CD4-positive, alpha-beta T cell (primary cell): ENCODE measurements around the gene NUBPL. TPM values are rescaled to one million over a fixed set of nuclear protein-coding genes. Genes with fewer than 3 reads are reported as not detected.

Experiments
- ATAC-seq: fragments of 200-7000 bp; cut with Tn5 transposase; one replicate; pipeline ENCODE4 v1.10.0; 2022; ENCODE audit warnings: mild to moderate bottlenecking; ENCODE audit not compliant: poor library complexity
- CTCF ChIA-PET: fragments of 350-600 bp; sonication (Branson Sonifier 250); formaldehyde crosslinking; loops from one replicate; lab custom pipeline; 2021; ENCODE audit warnings: antibody characterized with exemption, inconsistent platforms; lab: Charles Lee
- POLR2A ChIA-PET: fragments of 350-600 bp; sonication (Branson Sonifier 250); formaldehyde crosslinking; loops from one replicate; lab custom pipeline; 2021; ENCODE audit warnings: antibody characterized with exemption, inconsistent platforms; lab: Charles Lee
- DNase-seq, 14 experiments: peaks; one replicate each; pipeline ENCODE4 v3.0.0-alpha.2; 2013 to 2020; ENCODE audit warnings: mixed read lengths in 2 of 14
- H3K27ac ChIP-seq, 2 donors: one replicate each; pipeline versions ENCODE4 v1.5.1 to v1.7.0; 2013; ENCODE audit warnings: low read length in 2 of 2, low read depth in 1 of 2, mild to moderate bottlenecking in 1 of 2
- H3K27me3 ChIP-seq, 2 experiments: 1 replicate in 1 of 2; 2 replicates in 1 of 2; pipeline versions ENCODE4 v1.6.1 to v1.7.0; 2013; ENCODE audit warnings: low read length in 2 of 2, control low read depth in 1 of 2, mild to moderate bottlenecking in 1 of 2, moderate library complexity in 1 of 2; ENCODE audit not compliant: insufficient read depth in 2 of 2, control insufficient read depth in 1 of 2
- H3K36me3 ChIP-seq: one replicate; pipeline ENCODE4 v1.6.1; 2013; ENCODE audit warnings: low read length, control low read depth; ENCODE audit not compliant: insufficient read depth
- H3K4me1 ChIP-seq: one replicate; pipeline ENCODE4 v1.6.1; 2013; ENCODE audit warnings: low read length, control low read depth; ENCODE audit not compliant: insufficient read depth
- H3K4me3 ChIP-seq: one replicate; pipeline ENCODE4 v1.5.1; 2013; ENCODE audit warnings: mild to moderate bottlenecking, low read length, moderate library complexity
- H3K9me3 ChIP-seq, 2 experiments: 1 replicate in 1 of 2; 2 replicates in 1 of 2; pipeline versions ENCODE4 v1.6.1 to v1.7.0; 2013; ENCODE audit warnings: low read length in 2 of 2, mild to moderate bottlenecking in 2 of 2, control low read depth in 1 of 2, moderate library complexity in 1 of 2; ENCODE audit not compliant: control insufficient read depth in 1 of 2, insufficient read depth in 1 of 2
- H3K27ac Mint-ChIP-seq: one replicate; pipeline ENCODE4 v1.8.0; 2020; ENCODE audit warnings: mixed read lengths
- H3K27me3 Mint-ChIP-seq: one replicate; pipeline ENCODE4 v1.8.0; 2021; ENCODE audit warnings: mixed read lengths
- H3K36me3 Mint-ChIP-seq: one replicate; pipeline ENCODE4 v1.8.0; 2021; ENCODE audit warnings: low read depth, mixed read lengths
- H3K4me1 Mint-ChIP-seq: one replicate; pipeline ENCODE4 v1.8.0; 2021; ENCODE audit warnings: low read depth, mixed read lengths
- H3K4me3 Mint-ChIP-seq: one replicate; pipeline ENCODE4 v1.8.0; 2020; ENCODE audit warnings: mild to moderate bottlenecking, mixed read lengths
- H3K9me3 Mint-ChIP-seq: one replicate; pipeline ENCODE4 v1.8.0; 2020; ENCODE audit warnings: mixed read lengths
- CTCF ChIP-seq: fragments of 200-600 bp; IDR thresholded peaks from one replicate; pipeline ENCODE4 v1.8.0; 2022; ENCODE audit warnings: antibody characterized with exemption, mild to moderate bottlenecking
- intact Hi-C, 2 experiments: fragments of 100-400 bp; cut with DNase I in 1 of 2; cut with micrococcal nuclease in 1 of 2; formaldehyde crosslinking; loops; one replicate each; pipeline versions ENCODE4 v1.15.1 to v1.9.0; 2023 to 2025; cut with DNase I, micrococcal nuclease
- total RNA-seq, 174 experiments: library from RNA in 2 of 174; stranded (reverse) in 2 of 174; gene quantifications; one replicate each; pipeline ENCODE4 v1.2.3 and lab custom pipeline; 2021 to 2026

NUBPL gene
- total RNA-seq, 2 experiments from 2014 or later = 7.2 to 8.2 TPM

DNA sequence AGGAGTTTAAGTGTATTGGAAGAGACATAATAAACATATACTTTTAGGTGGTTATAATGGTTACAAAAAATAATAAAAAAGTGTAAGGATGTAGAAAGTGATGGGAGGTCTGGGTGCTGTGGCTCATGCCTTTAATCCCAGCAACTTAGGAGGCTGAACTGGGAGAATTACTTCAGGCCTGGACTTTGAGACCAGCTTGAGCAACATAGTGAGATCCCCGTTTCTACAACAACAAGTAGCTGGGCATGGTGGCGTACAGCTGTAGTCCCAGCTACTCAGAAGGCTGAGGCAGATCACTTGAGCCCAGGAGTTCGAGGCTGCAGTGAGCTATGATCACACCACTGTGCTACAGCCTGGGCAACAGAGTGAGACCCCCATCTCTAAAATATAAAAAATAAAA lies 19.0 kb downstream of the NUBPL start:
- peaks cover 8% of the 10 kb centered on the region for H3K4me1 Mint-ChIP-seq

DNA sequence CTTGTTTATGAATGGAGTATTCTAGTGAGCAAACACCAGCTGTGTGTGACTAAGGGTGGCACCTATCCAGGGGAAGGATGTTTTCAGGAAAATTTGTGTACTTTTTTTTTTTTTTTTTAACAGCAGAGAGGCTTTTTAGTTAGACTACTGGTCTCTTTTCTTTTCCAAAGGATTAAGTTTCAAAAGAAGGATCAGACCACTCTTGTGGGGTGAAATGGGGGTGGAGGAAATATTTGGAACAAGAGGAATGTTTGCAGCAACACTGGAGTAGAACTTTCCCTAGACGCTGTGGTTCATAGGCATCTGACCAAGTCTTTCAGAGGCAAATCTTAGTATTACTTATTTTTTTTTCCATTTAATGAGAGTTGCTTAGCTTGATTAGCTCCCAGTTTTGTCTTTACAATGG lies 21.1 kb downstream of the NUBPL start:
- H3K4me3 ChIP-seq = no peak overlapping the region
- no peak for TF ChIP-seq CTCF
- intact Hi-C loops = no loop called here
- no peaks in the 10 kb centered on the region for H3K4me1 ChIP-seq
- no peak overlapping the region for H3K27ac Mint-ChIP-seq
- H3K9me3 ChIP-seq = no peaks in the 10 kb centered on the region
- CTCF ChIA-PET = no interaction called here
- DNase-seq (no peak), ATAC-seq (no peak)
- peaks cover 40% of the 10 kb centered on the region for H3K36me3 Mint-ChIP-seq
- H3K27me3 ChIP-seq = no peaks in the 10 kb centered on the region
- H3K27ac ChIP-seq = no peak overlapping the region
- H3K9me3 Mint-ChIP-seq = no peaks in the 10 kb centered on the region
- H3K27me3 Mint-ChIP-seq = no peaks in the 10 kb centered on the region
- H3K4me3 Mint-ChIP-seq = no peak overlapping the region
- H3K4me1 Mint-ChIP-seq = peaks cover 8% of the 10 kb centered on the region
- POLR2A ChIA-PET = no interaction called here
- no peaks in the 10 kb centered on the region for H3K36me3 ChIP-seq

More for the DNA sequence above, 19.0 kb downstream of the NUBPL start:
- Mint-ChIP-seq H3K27ac (no peak overlapping the region), H3K9me3 (no peaks in the 10 kb centered on the region), H3K36me3 (peaks cover 38% of the 10 kb centered on the region), H3K27me3 (no peaks in the 10 kb centered on the region), H3K4me3 (no peak overlapping the region)
- ATAC-seq = no peak
- Histone ChIP-seq H3K36me3 (peaks cover 7% of the 10 kb centered on the region), H3K9me3 (no peaks in the 10 kb centered on the region), H3K4me1 (no peaks in the 10 kb centered on the region), H3K27me3 (no peaks in the 10 kb centered on the region), H3K27ac (no peak overlapping the region), H3K4me3 (no peak overlapping the region)
- ChIA-PET CTCF (no interaction called here), POLR2A (no interaction called here)
- intact Hi-C loops = no loop called here
- no peak for TF ChIP-seq CTCF
- no peak for DNase-seq

DNA sequence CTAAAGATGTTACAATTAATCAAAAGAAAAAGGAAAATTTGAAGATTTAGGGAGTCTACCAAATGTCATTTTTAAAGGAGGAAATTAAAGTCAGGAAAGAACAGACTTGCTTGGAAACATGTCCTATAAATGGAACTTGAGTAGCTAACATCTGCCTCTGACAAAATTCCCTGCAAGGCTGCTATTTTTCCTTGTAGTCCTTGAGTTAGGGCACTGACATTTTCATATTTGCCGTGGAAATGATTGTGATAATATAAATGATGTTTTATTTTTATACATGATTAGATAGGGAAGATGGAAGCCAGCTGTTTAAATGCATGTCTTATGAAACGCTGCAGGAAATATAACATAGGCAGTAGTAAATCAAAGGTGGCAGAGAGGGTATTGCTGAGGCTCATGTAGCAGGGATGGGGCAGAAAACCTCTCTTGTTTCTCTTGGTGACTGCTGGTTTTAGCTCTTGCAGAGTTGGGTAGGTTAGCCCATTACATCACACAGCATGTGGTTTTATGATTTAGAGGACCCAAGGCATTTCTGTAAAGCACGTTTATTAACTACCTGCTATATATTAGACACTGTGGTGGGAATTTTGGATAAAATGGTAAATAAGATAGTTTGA lies 21.7 kb downstream of the NUBPL start:
- Histone ChIP-seq H3K27ac (no peak overlapping the region), H3K36me3 (no peaks in the 10 kb centered on the region), H3K4me3 (no peak overlapping the region), H3K27me3 (no peaks in the 10 kb centered on the region), H3K4me1 (no peaks in the 10 kb centered on the region), H3K9me3 (no peaks in the 10 kb centered on the region)
- Mint-ChIP-seq H3K27me3 (no peaks in the 10 kb centered on the region), H3K27ac (no peak overlapping the region), H3K4me1 (peaks cover 8% of the 10 kb centered on the region), H3K36me3 (peaks cover 36% of the 10 kb centered on the region), H3K4me3 (no peak overlapping the region), H3K9me3 (no peaks in the 10 kb centered on the region)
- ATAC-seq (no peak), DNase-seq (no peak)
- intact Hi-C loops = no loop called here
- CTCF ChIA-PET = no interaction called here
- POLR2A ChIA-PET = no interaction called here
- no peak for TF ChIP-seq CTCF
